Measurements from ENCODE around the gene SNN. TPM values are rescaled to one million over a fixed set of nuclear protein-coding genes. Genes with fewer than 3 reads are reported as not detected.

The SNN gene
- total and polyA plus RNA-seq, 2 experiments from 2014 or later = 16.7 to 18.8 TPM

DNA sequence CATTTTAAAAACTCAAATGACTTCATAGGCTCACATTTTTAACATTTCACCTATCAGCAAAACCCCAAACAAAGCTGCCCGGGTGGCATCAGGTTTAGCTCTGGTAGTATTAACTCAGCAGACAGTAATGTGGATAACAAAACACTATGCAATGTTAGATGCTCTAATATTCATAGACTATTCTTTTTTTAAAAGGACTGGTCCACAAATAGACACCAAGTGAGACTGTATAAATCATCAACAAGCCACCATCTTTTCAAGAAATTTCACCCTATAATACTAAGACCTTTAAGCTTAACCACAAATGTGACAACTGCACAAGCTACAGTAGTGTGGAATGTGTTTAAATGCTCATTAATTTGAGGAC lies 20.2 kb downstream of the SNN start:
- DNase-seq (ENCODE audit: low spot score) = no peak
- Histone ChIP-seq H3K4me3 (no peak overlapping the region), H3K27me3 (no peaks in the 10 kb centered on the region), H3K79me2 (peaks cover 26% of the 10 kb centered on the region), H2AFZ (no peak overlapping the region), H3K36me3 (replicated peaks; ENCODE audit: insufficient read depth, low read depth) (no peaks in the 10 kb centered on the region), H3K9me3 (ENCODE audit: low read depth) (no peaks in the 10 kb centered on the region), H3K4me2 (no peak overlapping the region), H3K4me1 (ENCODE audit: insufficient read depth) (no peaks in the 10 kb centered on the region), H3K9me2 (replicated peaks; ENCODE audit: insufficient read depth) (no peaks in the 10 kb centered on the region), H4K20me1 (ENCODE audit: insufficient read depth, poor library complexity, severe bottlenecking) (peaks cover 6% of the 10 kb centered on the region), H3K27ac (no peak overlapping the region)
- TF ChIP-seq EZH2 (IDR thresholded peaks at IDR 0.05; ENCODE audit: borderline replicate concordance) (no peak), EZH2phosphoT487 (IDR thresholded peaks at IDR 0.05; ENCODE audit: low read depth, severe bottlenecking, unreplicated experiment) (no peak)
- TF ChIP-seq, protein P1, sequence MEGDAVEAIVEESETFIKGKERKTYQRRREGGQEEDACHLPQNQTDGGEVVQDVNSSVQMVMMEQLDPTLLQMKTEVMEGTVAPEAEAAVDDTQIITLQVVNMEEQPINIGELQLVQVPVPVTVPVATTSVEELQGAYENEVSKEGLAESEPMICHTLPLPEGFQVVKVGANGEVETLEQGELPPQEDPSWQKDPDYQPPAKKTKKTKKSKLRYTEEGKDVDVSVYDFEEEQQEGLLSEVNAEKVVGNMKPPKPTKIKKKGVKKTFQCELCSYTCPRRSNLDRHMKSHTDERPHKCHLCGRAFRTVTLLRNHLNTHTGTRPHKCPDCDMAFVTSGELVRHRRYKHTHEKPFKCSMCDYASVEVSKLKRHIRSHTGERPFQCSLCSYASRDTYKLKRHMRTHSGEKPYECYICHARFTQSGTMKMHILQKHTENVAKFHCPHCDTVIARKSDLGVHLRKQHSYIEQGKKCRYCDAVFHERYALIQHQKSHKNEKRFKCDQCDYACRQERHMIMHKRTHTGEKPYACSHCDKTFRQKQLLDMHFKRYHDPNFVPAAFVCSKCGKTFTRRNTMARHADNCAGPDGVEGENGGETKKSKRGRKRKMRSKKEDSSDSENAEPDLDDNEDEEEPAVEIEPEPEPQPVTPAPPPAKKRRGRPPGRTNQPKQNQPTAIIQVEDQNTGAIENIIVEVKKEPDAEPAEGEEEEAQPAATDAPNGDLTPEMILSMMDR (IDR thresholded peaks at IDR 0.05; ENCODE audit: poor library complexity) = no peak
- 88% methylated on average over 1 of the region's 1 CpG for WGBS (ENCODE audit: low lambda C conversion rate, missing lambda C conversion rate)

GRCh38 chr16:11689031-11689840 lies 21.0 kb downstream of the SNN start:
- 99% methylated on average over 3 of the region's 3 CpGs for WGBS (ENCODE audit: low lambda C conversion rate, missing lambda C conversion rate)
- Histone ChIP-seq H3K4me1 (ENCODE audit: insufficient read depth) (no peaks in the 10 kb centered on the region), H3K4me2 (no peak overlapping the region), H3K9me2 (replicated peaks; ENCODE audit: insufficient read depth) (no peaks in the 10 kb centered on the region), H3K4me3 (no peak overlapping the region), H2AFZ (no peak overlapping the region), H3K27ac (no peak overlapping the region), H3K36me3 (replicated peaks; ENCODE audit: insufficient read depth, low read depth) (no peaks in the 10 kb centered on the region), H3K79me2 (peaks cover 24% of the 10 kb centered on the region), H3K9me3 (ENCODE audit: low read depth) (no peaks in the 10 kb centered on the region), H3K27me3 (no peaks in the 10 kb centered on the region), H4K20me1 (ENCODE audit: insufficient read depth, poor library complexity, severe bottlenecking) (peaks cover 7% of the 10 kb centered on the region)
- TF ChIP-seq, protein P1 (IDR thresholded peaks at IDR 0.05; ENCODE audit: poor library complexity) = no peak
- TF ChIP-seq EZH2 (IDR thresholded peaks at IDR 0.05; ENCODE audit: borderline replicate concordance) (no peak), EZH2phosphoT487 (IDR thresholded peaks at IDR 0.05; ENCODE audit: low read depth, severe bottlenecking, unreplicated experiment) (no peak)
- DNase-seq (ENCODE audit: low spot score) = no peak

GRCh38 chr16:11691235-11691634 lies 23.0 kb downstream of the SNN start:
- Histone ChIP-seq H3K79me2 (peaks cover 22% of the 10 kb centered on the region), H3K9me3 (ENCODE audit: low read depth) (no peaks in the 10 kb centered on the region), H3K27me3 (no peaks in the 10 kb centered on the region), H3K36me3 (replicated peaks; ENCODE audit: insufficient read depth, low read depth) (no peaks in the 10 kb centered on the region), H3K4me2 (no peak overlapping the region), H3K4me1 (ENCODE audit: insufficient read depth) (no peaks in the 10 kb centered on the region), H3K27ac (no peak overlapping the region), H4K20me1 (ENCODE audit: insufficient read depth, poor library complexity, severe bottlenecking) (peaks cover 5% of the 10 kb centered on the region), H3K9me2 (replicated peaks; ENCODE audit: insufficient read depth) (no peaks in the 10 kb centered on the region), H3K4me3 (no peak overlapping the region), H2AFZ (no peak overlapping the region)
- 96% methylated on average over 5 of the region's 5 CpGs for WGBS (ENCODE audit: low lambda C conversion rate, missing lambda C conversion rate)
- TF ChIP-seq EZH2phosphoT487 (IDR thresholded peaks at IDR 0.05; ENCODE audit: low read depth, severe bottlenecking, unreplicated experiment) = no peak
- TF ChIP-seq, protein P1 (IDR thresholded peaks at IDR 0.05; ENCODE audit: poor library complexity) = no peak
- DNase-seq (ENCODE audit: low spot score) = no peak
